Embryonic facial prominence (tissue), 1 donor: ENCODE measurements around the gene HS3ST4.
"Not testable (repeated sequence)": the region's sequence is repeated elsewhere in the genome, so short reads cannot be mapped to it uniquely, and the experiment has no call there.

Source experiments
- DNase-seq: peaks from one replicate; pipeline ENCODE4 v3.0.0-alpha.2; 2016; ENCODE audit errors: extremely low spot score

HS3ST4 gene

DNA sequence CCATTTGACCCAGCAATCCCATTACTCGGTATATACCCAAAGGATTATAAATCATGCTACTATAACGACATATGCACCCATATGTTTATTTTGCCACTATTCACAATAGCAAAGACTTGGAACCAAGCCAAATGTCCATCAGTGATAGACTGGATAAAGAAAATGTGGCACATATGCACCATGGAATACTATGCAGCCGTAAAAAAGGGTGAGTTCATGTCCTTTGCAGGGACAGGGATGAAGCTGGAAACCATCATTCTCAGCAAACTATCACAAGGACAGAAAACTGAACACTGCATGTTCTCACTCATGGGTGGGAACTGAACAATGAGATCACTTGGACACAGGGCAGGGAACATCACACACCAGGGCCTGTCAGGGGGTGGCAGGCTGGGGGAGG is 406.4 kb downstream of the HS3ST4 start:
- DNase-seq, result not testable (repeated sequence)

DNA sequence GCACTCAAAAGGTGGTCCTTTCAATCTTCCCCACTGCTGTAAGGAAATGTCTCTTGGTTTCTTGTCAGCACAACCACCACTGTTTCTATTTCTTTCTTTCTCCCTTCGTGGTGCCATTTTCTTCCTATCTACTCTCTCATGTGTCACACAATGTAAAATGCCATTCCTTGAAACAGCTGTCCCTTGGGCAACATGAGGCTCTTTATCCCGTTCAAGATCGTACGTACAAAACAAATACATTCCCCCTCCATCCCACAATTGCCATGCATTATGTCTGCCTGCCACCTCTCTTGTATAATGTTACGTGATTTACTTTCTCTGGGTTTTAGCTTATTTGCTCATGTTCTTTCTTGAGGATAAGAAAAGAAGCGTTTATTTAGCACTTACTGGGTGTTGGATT is 410.6 kb downstream of the HS3ST4 start:
- DNase-seq, result no peak

DNA sequence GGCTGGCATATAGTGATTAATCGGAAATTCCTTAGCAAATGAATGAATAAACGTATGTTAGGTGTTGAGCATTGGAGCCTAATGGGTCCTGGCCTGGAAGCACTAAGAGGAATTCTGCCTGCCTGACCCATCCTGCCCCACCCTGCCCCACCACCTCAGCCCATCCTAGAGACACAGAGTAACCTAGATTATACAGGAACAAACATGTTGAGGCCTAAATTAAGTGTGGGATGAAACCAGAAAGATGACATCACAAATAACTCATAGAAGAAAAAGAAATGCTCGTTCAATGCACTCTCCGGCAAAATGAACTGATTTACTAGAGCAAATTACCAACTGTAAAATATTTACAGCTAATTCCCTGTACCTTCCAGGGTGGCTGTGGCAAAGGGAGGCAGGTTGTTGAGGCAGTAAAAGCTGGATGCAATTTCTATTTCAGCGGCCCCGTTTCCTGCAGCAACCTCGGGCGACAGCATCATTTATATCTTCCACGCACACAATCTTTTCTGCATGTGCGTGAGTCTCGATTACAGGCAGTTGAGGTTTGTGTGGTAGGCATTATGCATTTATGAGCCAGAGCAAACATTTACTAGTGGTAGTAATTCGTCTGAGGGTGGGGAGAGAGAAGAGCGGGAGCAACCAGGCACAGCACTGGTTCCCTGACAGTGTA is 417.2 kb downstream of the HS3ST4 start:
- no peak for DNase-seq

DNA sequence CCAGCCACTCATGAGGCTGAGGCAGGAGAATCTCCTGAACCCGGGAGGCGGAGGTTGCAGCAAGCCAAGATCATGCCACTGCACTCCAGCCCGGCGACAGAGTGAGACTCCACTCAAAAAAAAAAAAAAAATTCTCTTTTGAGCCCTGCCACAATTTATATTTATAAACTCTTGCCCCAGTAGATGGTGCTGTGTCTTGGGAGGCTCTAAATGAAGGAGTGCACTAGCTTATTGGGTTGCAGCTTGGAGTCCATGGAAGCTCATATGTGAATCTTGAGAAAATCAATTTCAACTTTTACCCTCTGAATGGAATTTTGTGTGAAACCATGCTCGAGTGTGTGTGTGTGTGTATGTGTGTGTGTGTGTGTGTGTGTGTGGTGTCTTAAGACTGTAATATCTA is 420.1 kb downstream of the HS3ST4 start:
- no peak for DNase-seq

DNA sequence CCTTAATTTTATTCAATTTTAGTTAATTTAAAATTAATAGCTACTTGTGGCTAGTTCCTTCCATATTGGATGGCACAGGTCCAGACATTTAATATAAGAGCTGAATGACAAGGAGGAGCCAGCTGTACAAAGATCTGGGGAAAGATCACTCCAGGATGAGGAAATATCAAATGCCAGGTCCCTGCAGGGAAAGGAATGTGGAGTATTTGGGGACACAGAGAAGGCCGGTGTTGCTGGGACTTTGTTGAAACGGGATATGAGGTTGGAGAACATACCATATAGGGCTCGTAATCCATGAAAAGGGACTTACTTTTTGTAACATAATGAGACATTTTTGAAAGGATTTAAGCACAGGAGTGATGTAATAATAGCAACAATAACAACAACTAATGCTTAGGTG is 426.8 kb downstream of the HS3ST4 start:
- no peak for DNase-seq

DNA sequence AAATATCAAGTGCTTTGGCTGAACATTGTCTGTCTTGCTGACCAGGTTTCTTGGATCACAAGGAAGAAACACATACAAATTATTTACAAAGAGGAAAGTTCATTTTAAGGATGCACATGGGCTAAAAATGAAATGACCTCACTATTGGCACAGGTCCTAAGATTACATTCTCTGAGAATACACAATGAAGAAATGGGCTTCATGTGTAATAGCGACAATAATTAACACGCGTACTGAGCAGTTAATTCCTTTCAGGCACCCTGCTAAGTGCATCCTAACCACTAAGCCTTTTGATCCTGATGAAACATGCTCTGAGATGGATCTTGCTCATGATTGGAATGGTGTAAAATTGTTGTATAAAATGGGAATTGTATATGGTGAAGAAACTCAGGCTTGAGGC is 429.0 kb downstream of the HS3ST4 start:
- no peak for DNase-seq

DNA sequence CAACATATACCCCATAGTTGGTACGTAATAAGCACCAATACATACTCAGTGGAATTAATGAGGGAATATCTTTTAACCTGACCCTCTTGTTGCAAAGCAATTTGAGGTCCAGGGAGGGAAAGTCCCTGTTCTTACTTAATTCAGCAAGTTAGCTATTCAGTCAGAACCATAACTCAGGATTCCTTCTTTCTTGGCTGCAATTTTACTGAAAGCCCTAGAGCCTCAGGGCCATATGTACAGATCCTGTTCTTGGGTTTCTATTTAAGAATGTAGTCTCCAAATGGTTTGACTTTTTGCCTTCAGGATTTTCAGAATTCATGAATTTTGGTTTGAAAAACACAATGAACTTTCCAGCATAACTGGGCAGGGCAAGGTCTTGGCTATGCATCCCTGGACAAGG is 436.5 kb downstream of the HS3ST4 start:
- no peak for DNase-seq

DNA sequence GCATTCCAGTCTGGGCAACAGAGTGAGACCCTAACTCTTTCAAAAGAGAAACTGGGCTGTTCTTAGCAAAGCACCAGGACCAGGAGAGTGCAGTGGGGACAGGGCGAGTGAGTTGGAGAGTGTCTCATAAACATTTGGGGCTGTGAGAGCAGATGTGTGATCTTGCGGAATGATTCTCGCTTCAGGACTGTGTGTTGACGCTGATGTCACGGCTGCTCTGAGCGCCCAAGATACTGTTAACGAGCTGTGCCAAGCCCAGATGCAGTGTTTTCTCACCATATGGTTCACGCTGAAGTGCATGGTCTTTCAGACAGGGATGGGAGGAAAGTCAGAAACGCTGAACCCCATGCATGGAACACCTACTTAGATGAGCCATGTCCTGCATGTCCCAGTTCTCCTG is 438.2 kb downstream of the HS3ST4 start:
- DNase-seq, result no peak

DNA sequence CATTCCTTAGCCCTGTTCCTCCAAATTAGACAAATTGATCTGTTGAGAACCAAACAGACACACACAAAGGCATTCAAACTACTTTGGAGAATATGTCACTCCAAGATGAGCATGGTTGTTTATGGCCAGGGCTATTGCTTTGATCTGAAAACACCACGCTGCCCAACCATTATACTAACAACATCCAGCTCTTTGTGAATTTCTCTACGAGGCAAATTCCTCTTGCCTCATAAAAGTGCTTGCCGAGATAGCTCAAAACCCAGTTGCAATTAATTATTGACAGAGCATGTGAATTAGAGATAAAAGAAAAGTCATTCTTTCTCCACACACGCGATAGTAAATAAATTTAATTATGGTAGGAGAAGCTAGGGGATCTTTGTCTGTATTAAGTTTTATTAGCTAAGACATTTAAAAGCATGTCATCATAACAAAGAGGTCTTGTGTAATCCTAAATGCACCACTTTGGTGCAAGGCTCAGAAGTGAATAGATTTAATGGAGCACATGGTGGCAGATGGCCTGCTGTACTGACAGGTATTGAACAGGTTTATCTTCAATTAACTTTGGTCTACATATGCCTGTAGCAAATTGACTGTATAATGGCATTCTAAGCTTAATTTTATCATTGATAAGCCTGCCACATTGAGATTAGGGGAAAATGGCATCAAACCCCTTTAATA is 441.8 kb downstream of the HS3ST4 start:
- no peak for DNase-seq

DNA sequence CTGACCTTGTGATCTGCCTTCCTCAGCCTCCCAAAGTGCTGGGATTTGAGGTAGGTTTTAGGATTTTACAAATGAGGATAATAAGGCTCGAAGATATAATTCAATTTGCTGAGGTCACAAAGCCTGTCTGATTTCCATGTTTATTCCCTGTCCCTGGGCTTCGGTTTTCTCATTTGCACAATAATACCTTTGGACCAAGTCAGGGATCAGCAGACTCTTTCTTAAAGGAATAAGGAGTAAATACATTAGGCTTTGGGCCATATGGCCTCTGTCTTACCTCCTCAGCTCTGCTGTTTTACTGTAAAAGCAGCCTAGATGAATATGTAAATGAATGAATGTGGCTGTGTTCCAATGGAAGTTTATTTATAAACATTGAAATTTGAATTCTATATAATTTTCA is 442.8 kb downstream of the HS3ST4 start:
- no peak for DNase-seq

DNA sequence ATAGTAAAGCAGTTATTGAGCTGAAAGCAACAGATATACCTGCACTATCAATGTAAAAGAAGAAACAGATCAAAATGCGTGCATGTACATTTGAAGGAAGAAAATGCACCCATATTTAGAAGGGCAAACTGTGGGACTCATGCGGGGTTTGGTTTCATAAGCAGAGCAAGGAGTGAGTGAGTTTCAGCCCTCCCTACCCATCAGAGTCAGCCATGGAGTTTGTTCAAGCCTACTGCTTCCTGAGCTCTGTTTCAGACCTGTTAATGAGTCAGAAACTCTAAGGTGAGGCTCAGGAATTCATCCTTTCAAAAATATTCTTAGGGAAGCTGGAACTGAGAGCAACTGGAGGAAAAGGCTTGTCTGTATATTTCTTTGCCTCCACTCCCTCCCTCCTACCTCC is 446.2 kb downstream of the HS3ST4 start:
- no peak for DNase-seq

DNA sequence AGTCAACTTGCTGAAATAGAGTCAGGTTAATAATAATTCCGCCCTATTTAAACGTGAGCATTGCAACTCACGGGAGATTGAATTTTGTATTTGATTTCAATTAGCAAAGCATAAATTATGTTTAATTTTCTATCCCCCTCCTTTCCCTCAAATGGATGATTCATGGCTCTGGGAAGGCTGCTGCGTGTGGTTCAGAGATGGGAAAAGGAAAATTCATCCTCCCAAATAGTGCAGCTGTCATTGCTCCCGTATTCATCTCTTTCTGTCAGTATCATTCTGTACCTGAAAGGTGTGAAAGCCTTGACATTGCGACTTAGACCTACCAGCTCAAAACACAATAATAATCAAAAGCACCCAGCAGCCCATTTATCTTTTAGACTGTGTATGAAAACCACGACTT is 447.3 kb downstream of the HS3ST4 start:
- no peak for DNase-seq

DNA sequence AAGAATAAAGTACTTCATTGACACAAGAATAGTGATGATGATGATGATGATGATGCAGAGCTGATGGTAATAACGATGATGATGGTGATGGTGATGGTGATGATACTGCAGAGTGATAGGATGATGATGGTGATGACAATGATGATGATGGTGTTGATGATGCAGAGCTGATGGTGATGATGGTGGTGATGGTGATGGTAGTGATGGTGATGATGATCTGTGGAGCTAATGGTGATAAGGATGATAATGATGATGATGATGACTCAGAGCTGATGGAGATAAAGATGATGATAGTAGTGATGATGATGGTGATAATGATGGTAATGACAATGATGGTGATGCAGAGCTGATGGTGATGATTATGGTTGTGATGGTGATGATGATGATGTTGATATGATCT is 448.1 kb downstream of the HS3ST4 start:
- DNase-seq, result no peak

DNA sequence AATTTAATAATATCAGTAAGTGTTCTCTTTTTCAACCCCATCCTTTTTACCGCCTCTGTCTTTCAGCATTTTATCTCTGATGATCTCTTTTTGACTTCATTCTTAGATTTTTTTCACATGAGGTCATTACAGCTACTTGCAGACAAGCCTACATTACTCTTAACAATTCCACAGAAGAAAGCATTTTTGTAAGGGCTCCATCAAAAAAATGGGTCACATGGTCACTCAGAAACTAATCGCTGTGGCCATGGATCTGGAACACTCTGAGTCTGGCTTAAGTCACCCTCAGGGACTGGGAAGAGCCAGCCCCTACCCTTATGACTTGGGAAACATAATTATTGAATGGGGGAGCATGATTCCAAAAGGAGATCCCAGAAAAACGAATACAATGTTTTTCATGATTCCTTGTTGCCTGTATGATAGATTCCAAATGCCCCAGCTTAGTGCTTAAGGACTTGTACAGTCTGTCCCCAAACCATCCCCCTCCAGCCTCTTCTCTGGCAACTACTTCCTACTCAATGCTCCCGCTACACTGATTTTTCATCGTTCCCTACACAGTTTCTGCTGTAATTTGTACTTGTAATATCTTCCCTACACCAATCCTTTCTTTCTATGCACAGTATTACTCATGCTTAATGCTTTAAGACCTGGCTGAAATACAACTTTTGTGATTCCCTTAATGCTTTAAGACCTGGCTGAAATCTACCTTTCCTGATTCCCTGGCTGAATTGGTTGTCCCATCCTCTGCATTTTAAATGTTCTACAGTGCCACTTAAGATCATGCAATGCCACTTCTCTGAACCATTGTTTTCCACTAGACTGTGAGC is 457.8 kb downstream of the HS3ST4 start:
- no peak for DNase-seq

DNA sequence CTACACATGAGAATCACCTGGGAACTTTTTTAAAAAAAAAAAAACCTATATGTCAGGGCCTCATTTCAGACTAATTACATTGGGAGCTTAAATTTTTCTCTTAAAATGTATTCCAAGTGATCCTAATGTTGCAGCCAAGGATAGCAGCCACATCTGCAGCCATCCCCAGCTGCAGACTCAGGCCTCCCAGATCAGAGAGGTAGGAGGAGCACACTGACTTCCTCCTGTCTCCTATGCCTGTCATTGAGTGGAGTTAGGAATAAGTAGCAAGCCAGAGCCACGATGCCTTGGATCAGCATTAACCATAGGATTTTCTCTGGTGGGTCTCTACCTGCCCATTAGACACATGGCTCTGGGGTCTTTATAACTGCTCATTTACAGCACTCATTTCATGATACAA is 463.5 kb downstream of the HS3ST4 start:
- DNase-seq, result no peak

DNA sequence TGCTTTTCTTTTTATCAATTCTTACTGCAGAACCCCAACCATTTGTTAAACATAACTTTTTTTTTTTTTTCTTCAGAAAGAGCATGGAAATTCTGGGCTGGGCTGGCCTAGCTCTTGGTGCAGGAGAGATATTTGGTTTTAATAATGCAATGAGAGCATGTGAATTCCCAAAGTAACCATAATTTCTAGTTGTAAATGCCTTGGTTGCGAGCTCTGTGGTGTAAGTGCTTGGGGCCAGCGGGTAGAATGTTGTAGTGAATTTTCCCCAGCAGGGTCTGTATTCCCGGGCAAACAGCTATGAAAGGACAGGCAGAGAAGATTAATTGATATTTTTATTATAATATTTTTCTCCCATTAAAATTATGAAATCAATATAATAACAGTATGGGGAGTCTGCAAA is 465.6 kb downstream of the HS3ST4 start:
- DNase-seq, result no peak

DNA sequence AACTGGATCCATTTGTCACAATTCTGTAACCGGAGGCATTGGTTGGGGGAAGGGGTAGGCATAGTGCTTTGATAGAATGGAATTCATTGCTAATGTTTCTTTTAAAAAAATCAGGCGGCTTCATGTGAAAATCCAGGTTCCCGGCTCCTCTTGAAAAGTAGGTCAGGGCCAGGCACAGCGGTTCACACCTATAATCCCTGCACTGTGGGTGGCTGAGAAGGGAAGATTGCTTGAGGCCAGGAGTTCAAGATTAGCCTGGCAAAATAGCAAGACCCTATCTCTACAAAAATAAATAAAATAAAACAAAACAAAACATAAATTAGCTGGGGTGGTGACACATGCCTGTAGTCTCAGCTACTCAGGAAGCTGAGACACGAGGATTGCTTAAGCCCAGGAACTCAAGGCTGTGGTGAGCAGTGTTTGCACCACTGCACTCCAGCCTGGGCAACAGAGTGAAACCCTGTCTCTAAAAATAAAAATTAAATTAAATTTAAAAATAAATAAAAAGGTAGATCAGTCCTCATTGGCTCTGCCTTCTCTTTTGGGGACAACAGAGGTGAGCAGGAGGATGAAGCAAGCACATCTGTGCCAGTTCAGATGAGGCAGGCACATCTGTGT is 466.5 kb downstream of the HS3ST4 start:
- DNase-seq, result no peak

DNA sequence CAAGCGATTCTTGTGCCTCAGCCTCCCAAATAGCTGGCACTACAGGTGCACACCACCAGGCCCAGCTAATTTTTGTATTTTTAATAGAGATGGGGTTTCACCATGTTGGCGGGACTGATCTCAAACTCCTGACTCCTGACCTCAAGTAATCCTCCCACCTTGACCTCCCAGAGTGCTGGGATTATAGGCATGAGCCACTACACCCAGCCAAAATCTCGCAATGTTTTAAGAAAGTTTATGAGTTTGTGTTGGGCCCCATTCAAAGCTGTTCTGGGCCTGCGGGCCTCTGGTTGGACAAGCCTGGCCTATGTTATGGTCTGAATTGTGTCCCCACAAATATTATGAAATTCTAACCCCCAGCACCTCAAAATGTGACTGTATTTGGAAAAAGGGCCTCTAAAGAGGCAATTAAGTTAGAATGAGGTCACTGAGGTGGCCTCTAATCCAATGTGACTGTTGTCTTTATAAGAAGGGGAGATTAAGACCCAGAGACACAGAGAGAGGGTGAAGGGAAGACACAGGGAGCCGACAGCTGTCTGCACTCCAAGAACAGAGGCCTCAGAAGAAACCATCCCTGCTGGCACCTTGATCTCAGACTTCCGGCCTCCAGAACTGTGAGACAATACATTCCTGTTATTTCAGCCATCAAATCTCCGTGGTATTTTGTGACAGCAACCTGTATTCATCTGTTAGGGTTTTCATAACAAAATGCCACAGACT is 469.9 kb downstream of the HS3ST4 start:
- no peak for DNase-seq

DNA sequence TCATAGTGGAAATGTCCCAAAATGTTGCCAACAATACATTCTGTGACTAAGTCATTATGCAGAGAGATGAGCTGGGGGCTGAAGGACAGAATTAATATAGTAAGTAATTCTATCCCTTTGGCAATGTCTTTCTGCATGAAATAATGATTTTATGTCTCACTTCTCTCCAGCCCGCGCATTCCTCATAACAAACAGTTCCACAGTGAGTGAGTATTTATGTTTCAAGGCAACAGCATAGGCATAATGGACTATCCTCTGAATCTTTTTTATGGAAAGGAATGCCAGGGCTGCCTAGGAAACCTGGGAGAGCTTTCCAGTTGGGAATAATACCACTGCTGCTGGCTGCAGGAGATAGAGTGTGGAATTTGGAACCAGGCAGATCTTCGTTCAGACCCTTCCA is 477.7 kb downstream of the HS3ST4 start:
- no peak for DNase-seq

DNA sequence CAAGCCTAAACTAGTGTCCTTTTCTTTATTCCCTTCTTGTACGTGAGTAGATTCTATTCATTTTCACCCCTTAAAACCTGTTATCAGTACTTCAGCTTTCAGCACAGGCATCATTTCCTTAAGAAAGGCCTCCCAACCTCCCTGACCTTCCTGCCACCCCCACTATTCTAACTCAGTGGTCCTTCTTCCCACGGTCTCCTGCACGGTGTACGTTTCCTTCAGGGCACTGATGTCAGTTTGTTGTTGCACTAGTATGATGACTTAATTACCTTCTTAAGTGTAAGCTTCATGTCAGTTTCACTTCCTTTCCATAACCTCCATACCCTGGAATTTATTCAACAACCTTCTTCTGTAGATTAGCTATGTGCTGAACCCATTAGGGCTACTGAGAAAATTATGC is 484.2 kb downstream of the HS3ST4 start:
- no peak for DNase-seq

DNA sequence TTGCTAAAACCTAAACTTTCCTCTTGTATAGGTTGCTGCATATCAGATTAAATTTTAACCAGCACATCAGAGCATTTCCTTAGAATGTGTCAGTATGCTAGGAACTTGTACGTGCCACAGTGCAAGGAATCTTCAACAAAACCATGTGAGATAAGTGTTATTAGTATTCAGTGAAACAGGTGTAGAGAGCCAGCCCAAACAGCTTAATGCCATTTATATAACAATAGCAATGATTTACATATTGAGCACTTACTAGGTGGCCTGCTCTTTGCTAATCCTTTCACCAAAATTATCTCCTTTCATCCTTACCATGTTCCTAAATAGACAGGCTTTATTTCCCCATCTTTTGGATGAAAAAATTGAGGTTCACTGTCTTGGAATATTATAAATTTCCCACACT is 485.7 kb downstream of the HS3ST4 start:
- DNase-seq, result no peak

DNA sequence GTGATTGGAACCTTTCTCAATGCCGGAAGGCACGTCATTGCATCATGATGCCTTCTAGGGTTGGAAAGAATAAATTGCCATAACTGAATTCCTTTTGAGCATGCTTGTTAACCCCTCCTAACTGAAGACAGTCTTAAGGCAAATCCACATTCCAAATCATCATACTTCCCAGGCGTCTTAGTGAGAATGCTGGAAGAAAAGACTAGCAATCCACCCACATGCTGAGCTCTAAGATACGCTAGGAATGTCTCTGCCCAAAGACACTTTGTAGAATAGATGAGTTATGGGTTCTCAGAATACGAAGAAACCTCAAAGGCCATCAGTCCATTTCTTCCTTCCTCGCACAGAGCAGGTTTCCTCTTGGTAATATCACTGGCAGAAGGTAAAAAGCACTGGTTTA is 486.5 kb downstream of the HS3ST4 start:
- DNase-seq, result no peak
